Endothelial cell (in vitro differentiated cells): ENCODE results near the gene SLC16A6. TPM values are rescaled to one million over a fixed set of nuclear protein-coding genes. Genes with fewer than 3 reads are reported as not detected.

Experiments used
- DNase-seq: peaks from one replicate; pipeline ENCODE4 v3.0.0; 2021; ENCODE audit warnings: low spot score
- H3K27ac Mint-ChIP-seq: one replicate; pipeline ENCODE4 v1.8.0; 2021; ENCODE audit warnings: mixed read lengths, inconsistent platforms; ENCODE audit not compliant: unreplicated experiment
- H3K27me3 Mint-ChIP-seq: one replicate; pipeline ENCODE4 v1.8.0; 2021; ENCODE audit warnings: mild to moderate bottlenecking, moderate library complexity, mixed read lengths, inconsistent platforms; ENCODE audit not compliant: unreplicated experiment
- H3K36me3 Mint-ChIP-seq: one replicate; pipeline ENCODE4 v1.8.0; 2021; ENCODE audit warnings: mild to moderate bottlenecking, low read depth, mixed read lengths, inconsistent platforms; ENCODE audit not compliant: unreplicated experiment
- H3K4me1 Mint-ChIP-seq: one replicate; pipeline ENCODE4 v1.8.0; 2021; ENCODE audit warnings: mild to moderate bottlenecking, mixed read lengths, inconsistent platforms; ENCODE audit not compliant: unreplicated experiment
- H3K4me3 Mint-ChIP-seq: one replicate; pipeline ENCODE4 v1.8.0; 2021; ENCODE audit warnings: mild to moderate bottlenecking, mixed read lengths, inconsistent platforms; ENCODE audit not compliant: unreplicated experiment
- H3K9me3 Mint-ChIP-seq: one replicate; pipeline ENCODE4 v1.8.0; 2021; ENCODE audit warnings: mixed read lengths, inconsistent platforms; ENCODE audit not compliant: unreplicated experiment
- CTCF ChIP-seq: fragments of 200-600 bp; sonication (generic); IDR thresholded peaks from one replicate; pipeline ENCODE4 v1.5.0; 2021; ENCODE audit warnings: antibody characterized with exemption; ENCODE audit not compliant: unreplicated experiment
- total RNA-seq: library from RNA; stranded (reverse); fragmentation: NEBNext Ultra II Directional; extraction: Animal tissue kit (Norgen Biotek cat#: 25700); gene quantifications from one replicate; pipeline ENCODE4 v1.2.1, GENCODE V29; 2021; ENCODE audit not compliant: unreplicated experiment

SLC16A6 gene
- total RNA-seq, 1 donor from 2014 or later, result 2.4 TPM

- peaks cover 44% of the 10 kb centered on the region for H3K4me1 Mint-ChIP-seq
- TF ChIP-seq CTCF, result no peak
- no peaks in the 10 kb centered on the region for H3K9me3 Mint-ChIP-seq
- peak overlapping the region; percentile 42 for H3K27ac Mint-ChIP-seq
- no peak overlapping the region for H3K4me3 Mint-ChIP-seq
- peaks cover 2% of the 10 kb centered on the region for H3K27me3 Mint-ChIP-seq
- no peaks in the 10 kb centered on the region for H3K36me3 Mint-ChIP-seq
- DNase-seq, result no peak
Observed at GRCh38 chr17:68296217-68297191, 5.6 kb upstream of the SLC16A6 start.

GRCh38 chr17:68295086-68295485, 4.2 kb upstream of the SLC16A6 start:
- TF ChIP-seq CTCF, result no peak
- H3K9me3 Mint-ChIP-seq, result no peaks in the 10 kb centered on the region
- H3K36me3 Mint-ChIP-seq, result peaks cover 4% of the 10 kb centered on the region
- no peak for DNase-seq
- H3K4me1 Mint-ChIP-seq, result peaks cover 39% of the 10 kb centered on the region
- peaks cover 4% of the 10 kb centered on the region for H3K27me3 Mint-ChIP-seq
- no peak overlapping the region for H3K4me3 Mint-ChIP-seq
- no peak overlapping the region for H3K27ac Mint-ChIP-seq

- TF ChIP-seq CTCF, result no peak
- no peak overlapping the region for H3K4me3 Mint-ChIP-seq
- peaks cover 40% of the 10 kb centered on the region for H3K4me1 Mint-ChIP-seq
- H3K27me3 Mint-ChIP-seq, result peaks cover 6% of the 10 kb centered on the region
- H3K9me3 Mint-ChIP-seq, result no peaks in the 10 kb centered on the region
- H3K27ac Mint-ChIP-seq, result no peak overlapping the region
- H3K36me3 Mint-ChIP-seq, result peaks cover 4% of the 10 kb centered on the region
- DNase-seq, result no peak
Observed at GRCh38 chr17:68294617-68295016, 3.7 kb upstream of the SLC16A6 start.

GRCh38 chr17:68294196-68294555, 3.2 kb upstream of the SLC16A6 start:
- Mint-ChIP-seq H3K27me3 (peaks cover 8% of the 10 kb centered on the region), H3K36me3 (peaks cover 4% of the 10 kb centered on the region), H3K4me3 (no peak overlapping the region), H3K9me3 (no peaks in the 10 kb centered on the region), H3K4me1 (peaks cover 42% of the 10 kb centered on the region), H3K27ac (no peak overlapping the region)
- TF ChIP-seq CTCF, result no peak
- no peak for DNase-seq
